Fibroblast of pulmonary artery (primary cell): ENCODE results near the gene ICAM1.

ENCODE experiments used
- DNase-seq: peaks from one replicate; pipeline ENCODE4 v3.0.0-alpha.2; 2010; ENCODE audit warnings: low read depth
- H3K4me3 ChIP-seq: replicated peaks from 2 replicates; pipeline ENCODE4 v1.5.1; 2011; ENCODE audit warnings: low read depth, mild to moderate bottlenecking, control low read depth, low read length, moderate library complexity
- CTCF ChIP-seq: IDR thresholded peaks from 2 replicates; pipeline ENCODE4 v1.5.1; 2011; ENCODE audit warnings: mild to moderate bottlenecking, control low read depth, low read length, inconsistent platforms; ENCODE audit errors: missing control alignments

The ICAM1 gene

GRCh38 chr19:10320602-10321416, 49.9 kb downstream of the ICAM1 start:
- no peak overlapping the region for H3K4me3 ChIP-seq
- no peak for DNase-seq
- no peak for TF ChIP-seq CTCF

GRCh38 chr19:10321417-10321797, 50.5 kb downstream of the ICAM1 start:
- DNase-seq = no peak
- no peak overlapping the region for H3K4me3 ChIP-seq
- no peak for TF ChIP-seq CTCF

GRCh38 chr19:10321874-10322835, 51.2 kb downstream of the ICAM1 start:
- no peak for DNase-seq
- H3K4me3 ChIP-seq = no peak overlapping the region
- no peak for TF ChIP-seq CTCF

- TF ChIP-seq CTCF = no peak
- no peak for DNase-seq
- no peak overlapping the region for H3K4me3 ChIP-seq
Measured at GRCh38 chr19:10325732-10326131, 54.8 kb downstream of the ICAM1 start.

GRCh38 chr19:10327793-10328192, 56.9 kb downstream of the ICAM1 start:
- no peak overlapping the region for H3K4me3 ChIP-seq
- TF ChIP-seq CTCF = no peak
- DNase-seq = no peak

- TF ChIP-seq CTCF = no peak
- no peak for DNase-seq
- H3K4me3 ChIP-seq = no peak overlapping the region
Measured at GRCh38 chr19:10328558-10329429, 57.9 kb downstream of the ICAM1 start.
